NOMO-1 (cell line): ENCODE measurements around the gene TEP1.
A peak's percentile ranks its signal among the peaks of the same experiment; 100 is the strongest.
"Not testable (repeated sequence)": the region's sequence is repeated elsewhere in the genome, so short reads cannot be mapped to it uniquely, and the experiment has no call there.

Experiments used
- DNase-seq, 2 experiments: peaks; one replicate each; lab custom pipeline; 2025; ENCODE audit not compliant: unreplicated experiment in 2 of 2; lab: John Stamatoyannopoulos, UW

Gene TEP1

DNA sequence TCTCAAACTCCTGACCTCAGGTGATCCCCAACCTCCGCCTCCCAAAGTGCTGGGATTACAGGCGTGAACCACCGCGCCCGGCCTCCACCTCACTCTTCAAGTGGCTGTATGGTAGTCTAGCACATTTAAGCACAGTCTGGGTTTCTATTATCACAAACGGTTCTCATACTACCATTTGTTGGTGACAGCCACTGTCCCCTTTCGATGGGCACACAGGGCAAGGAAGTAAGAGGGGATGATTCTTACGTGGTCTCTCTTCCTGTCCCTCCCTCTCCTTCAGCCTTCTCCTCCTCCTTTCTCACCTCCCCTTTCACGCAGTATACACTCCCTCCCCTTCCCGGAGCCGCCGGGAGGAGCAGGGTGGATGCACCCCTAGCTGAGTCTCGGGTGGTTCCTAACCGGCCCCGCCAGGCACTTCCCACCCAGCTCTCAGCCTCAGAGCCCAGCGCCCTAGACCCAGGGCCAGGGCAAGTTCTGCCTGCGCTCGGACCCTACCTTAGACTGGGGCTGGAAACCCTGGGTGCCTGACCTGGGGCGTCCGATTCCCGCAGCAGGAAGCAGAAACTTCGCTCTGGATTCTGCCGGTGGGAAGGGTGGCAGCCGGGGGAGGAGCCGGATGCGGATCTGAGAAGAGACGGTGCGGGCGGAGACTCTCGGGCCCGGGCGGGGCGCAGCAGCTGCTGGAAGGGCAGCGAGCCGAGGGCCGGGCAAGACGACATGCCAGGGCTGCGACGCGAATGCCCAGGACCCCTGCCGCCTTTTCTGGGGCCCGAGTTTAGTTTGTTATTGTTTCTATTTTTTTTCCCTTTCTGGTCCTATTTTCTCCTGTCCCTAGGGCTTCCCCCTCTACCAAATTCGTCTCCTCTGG lies at the start of gene TEP1:
Gene TEP1 (minus strand): TSS at position 626 of the 868 bp plus-strand sequence. CDS start 5,062 bp downstream, outside the sequence.
- DNase-seq = peak; percentile 52 to 75

DNA sequence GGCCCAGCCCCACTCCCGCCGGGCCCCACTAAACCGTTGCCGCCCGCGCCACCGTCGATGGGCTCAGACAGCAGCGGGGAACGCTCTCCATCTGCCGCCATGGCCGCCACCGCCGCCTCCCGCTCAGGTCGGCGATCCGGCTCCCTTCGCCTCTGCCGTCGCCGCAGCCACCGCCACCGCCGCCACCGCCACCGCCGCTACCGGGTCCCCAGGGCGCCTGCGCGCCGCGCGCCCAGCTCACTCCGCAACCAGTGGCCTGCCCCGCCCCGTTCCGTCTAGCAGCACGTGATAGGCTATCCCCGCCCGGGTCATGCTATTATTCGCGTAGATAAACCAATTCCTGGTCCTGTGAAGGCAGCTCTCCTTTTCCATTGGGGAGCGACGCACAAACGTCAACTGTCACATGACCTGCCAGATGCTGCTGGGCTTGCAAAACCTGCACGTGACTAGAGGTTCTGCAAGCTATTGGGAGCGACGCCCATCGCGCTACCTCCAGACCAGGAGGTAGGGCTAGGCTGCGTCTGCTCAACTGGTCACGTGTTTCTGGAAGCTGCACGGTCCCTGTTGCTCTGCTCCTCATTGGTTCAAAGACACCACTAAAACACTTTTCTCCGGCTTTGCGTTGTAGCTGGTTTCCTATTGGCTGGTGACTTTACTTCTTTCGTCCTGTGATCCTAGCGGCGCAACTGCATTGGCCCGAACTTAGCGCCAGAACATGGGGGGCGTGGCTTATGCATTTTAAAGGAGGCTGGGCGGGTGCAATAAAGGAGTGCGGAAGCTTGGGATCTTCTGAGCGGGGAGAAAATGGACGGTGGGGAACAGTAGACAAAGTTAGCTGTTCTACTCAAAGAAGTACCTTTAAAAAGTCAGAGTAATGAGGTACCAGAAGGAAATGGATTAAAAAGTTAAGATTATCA lies 48.2 kb upstream of the TEP1 start, which contains the start of gene PIP4P1:
Gene PIP4P1 (minus strand): TSS at position 210 of the 917 bp plus-strand sequence. CDS start 109 bp downstream, at position 101.
- DNase-seq = peak; percentile 99 to 100

DNA sequence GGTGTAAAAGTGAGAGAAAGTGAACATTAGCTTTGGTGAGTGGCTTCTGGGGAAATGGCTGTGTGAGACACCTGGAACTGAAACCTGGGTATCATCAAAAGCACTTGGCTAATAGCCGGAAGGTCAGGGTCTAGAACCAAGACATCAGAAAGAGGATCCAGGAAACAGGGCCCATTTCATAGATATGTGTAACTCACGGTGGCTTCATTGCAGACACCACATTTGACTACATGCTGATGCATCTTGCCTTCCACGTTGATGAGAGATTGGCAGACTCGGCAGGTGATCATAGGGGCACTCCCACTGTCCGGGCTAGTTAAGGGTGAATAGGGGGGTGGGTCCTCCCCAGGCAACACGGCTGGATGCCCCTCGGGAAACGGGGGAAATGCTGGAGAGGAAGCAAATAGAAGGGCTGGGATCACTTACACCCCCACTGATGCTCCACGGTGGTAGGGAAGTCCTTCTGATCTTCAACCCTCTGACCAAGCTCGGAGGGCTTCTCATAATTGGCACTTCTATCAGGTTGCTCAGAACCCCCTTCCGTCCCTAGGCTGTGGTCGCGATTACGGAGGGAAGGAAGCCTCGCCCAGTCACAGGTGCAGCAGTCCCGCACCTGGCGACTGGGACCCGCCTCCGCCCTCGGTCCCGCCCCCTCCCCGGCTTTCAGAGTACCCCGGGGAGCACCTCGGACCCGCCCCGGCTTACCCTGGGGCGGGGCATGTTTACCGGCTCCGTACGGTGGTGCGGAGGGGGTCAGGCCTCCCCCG lies 47.3 kb upstream of the TEP1 start:
- DNase-seq = peak in 1 of 2 experiments; percentile 51

DNA sequence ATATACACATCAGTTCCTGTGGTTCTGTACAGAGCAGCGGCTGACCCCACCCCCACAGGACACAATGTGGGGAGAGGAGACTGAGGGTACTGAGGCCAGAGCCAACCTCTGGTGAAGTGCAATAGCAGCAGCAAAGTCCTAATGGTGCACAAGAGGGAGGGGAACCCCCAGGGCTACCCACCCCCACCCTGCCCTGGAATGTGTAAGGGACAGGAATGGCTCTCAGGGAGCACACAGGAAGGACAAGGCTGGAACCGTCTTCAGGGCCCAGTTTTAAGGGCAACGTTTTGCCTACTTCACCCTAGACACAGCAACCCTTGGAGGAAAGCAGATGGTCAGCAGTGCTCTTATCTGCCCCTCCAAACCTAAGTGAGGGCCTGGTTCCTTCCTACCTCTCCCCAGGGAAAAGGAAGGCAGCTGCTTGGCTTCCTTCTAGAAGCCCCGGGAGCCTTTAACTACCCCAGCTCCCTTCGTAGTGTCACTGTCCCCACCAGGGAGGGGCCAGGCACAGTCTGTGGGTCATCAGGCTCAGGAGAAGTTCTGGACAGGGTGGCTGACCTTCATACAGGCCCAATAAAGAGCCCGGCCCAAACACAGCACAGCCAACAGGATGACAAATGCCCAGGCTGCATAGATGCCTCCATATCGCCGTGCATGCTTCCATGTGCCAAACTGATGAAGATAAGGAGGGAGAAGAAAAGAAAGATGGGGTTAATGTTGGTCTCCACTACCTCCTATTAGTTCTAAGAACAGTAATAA lies 44.9 kb upstream of the TEP1 start:
- no peak for DNase-seq

DNA sequence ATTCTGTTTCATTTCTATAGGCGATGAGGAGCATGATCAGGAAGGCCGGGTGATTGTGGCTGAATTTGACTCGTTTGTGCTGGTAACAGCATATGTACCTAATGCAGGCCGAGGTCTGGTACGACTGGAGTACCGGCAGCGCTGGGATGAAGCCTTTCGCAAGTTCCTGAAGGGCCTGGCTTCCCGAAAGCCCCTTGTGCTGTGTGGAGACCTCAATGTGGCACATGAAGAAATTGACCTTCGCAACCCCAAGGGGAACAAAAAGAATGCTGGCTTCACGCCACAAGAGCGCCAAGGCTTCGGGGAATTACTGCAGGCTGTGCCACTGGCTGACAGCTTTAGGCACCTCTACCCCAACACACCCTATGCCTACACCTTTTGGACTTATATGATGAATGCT lies 43.7 kb upstream of the TEP1 start:
- no peak for DNase-seq

DNA sequence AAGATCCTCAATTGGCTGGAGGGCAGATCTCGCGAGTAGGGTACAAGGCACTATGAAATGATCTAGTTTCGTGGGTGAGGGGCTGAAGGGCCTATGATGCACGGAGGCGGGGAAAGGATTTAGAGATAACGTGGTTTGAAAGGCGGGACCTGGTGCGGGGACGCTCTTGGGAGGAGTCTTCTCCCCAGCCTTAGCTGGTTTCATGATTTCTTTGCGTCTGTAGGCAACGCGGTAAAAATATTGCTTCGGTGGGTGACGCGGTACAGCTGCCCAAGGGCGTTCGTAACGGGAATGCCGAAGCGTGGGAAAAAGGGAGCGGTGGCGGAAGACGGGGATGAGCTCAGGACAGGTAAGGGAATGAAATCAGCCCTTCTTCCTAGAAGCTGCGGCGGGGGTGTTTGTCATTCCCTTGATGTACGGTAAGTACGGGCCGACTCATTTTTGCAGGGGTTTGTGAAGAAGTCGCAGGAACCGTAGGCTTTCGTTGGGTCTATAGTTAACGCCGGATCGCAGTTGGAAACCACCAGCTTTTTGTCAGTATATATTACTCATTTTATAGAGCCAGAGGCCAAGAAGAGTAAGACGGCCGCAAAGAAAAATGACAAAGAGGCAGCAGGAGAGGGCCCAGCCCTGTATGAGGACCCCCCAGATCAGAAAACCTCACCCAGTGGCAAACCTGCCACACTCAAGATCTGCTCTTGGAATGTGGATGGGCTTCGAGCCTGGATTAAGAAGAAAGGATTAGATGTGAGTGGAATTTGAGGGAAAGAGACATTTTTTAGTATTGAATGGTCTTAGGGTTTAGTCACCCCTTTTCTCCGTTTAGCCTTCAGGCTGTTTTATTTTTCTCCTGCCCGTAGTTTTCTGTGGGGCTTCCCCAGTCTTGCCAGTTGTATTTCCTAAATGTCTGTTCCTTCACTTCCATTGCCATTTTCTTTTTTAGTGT lies 42.3 kb upstream of the TEP1 start:
- DNase-seq = peak; percentile 88

DNA sequence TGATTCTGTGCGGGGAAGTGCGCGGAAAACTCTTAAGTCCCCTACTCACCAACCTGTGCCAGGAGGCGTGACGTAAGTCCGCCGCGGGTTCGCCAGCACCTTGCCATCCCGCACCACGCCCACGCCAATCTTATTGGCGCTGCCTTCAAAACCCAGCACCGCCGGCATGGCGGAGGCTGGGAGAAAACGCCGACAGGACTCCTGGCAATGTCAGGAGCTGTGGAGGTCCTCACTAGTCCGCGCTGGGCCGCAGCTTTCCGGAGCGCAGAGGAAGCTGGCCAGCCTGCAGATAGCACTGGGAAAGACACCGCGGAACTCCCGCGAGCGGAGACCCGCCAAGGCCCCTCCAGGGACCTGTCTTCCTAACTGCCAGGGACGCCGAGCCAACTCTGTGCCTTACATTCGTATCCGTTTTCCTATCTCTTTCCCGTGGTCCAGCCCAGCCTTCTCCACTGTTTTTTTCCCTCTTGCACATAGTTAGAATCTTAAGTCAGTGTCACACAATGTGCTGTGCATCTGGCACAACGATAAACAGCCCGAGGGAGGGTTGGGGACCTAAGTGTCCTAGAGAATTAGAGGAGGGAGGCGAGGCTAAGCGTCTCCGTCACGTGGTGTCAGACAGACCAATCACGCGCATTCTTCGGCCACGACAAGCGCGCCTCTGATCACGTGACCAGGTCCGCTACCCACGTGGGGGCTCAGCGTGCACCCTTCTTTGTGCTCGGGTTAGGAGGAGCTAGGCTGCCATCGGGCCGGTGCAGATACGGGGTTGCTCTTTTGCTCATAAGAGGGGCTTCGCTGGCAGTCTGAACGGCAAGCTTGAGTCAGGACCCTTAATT lies 41.4 kb upstream of the TEP1 start, which contains the start of the genes APEX1 and OSGEP:
Gene APEX1 (plus strand): TSS at position 711 of the 839 bp plus-strand sequence. CDS start 420 bp downstream, outside the sequence.
Gene OSGEP (minus strand): TSS at position 297 of the 839 bp plus-strand sequence. CDS start 129 bp downstream, at position 168.
- DNase-seq = peak; percentile 98 to 99

DNA sequence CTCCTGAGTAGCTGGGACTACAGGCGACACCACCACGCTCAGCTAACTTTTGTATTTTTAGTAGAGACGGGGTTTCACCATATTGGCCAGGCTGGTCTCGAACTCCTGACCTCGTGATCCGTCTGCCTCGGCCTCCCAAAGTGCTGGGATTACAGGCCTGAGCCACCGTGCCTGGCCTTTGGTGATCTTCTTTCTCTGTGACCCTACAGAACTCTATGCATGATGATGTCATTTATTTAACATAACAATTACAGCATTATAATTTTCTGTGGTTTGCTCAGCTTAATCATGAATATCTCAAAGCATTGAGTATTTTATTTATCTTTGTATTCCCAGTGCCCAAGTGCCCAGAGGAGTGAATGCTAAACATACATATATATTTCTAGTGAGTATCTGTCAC lies 39.5 kb upstream of the TEP1 start:
- DNase-seq = not testable (repeated sequence)

DNA sequence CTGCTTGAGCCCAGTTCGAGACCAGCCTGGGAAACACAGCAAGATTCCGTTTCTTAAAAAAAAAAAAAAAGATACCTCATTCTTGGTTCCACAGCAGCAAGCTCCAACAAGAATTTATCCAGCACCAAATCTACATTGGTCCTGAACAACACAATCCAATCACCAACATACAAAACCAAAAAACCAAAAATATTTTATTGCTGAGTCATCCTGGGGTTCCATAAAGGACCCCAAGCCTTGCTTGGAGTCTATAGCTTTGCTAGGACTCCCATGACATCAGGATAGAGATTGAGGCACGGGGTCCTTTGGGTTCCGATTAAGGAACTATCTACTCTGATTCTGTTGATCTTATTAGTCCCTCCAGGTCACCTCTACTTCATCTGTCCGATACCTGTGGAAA lies 33.6 kb upstream of the TEP1 start:
- no peak for DNase-seq

DNA sequence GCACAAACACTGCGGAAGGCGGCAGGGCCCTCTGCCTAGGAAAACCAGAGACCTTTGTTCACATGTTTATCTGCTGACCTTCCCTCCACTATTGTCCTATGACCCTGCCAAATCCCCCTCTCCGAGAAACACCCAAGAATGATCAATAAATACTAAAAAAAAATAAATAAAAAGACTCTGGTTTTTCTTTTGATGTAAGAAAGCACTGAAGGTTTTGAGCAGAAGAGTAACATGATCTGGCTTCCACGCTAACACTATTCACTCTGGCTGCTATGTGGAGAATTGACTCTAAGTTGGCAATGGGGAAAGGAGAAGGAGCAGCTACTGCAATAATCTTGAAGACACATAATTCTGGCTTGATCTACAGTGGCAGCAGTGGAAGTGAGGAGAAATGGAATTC lies 30.3 kb upstream of the TEP1 start:
- DNase-seq = not testable (repeated sequence)

DNA sequence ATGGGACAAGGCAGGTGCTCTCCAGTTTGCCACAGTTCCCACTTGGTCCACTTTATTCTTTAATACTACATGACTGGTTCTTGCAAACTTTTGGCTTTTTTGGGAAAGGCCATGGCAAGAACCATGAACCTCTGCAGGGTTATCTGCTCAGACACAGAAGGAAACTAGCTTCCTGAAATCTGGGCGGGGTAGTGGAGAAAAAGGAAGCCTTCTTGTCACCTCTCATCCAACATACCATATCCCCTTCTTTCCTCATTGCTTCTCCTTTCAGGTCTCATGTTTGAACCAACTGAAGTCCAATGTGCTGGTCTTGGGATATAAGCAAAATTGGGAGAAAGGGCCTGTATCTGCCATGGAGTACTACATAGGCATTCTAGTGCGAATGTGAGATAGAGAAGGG lies 28.2 kb upstream of the TEP1 start:
- DNase-seq = no peak

DNA sequence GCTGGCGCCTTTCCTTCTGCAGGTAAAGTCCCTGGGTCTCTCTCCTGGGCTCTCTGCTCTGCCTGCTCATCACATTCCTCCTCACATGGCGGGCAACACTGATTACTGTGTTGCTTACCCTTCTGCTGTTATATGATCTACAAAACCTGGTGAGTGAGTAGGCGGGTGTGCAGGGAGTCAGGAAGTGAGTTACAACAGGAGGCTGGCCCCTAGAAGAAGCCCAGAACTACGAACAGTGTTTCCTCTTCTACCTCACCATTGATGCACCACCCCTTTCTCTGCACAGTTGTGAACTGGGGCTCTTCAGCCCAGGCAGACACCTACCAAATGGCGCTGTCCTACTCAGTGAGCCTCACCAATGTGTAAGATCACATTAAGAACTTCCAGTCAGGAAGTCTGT lies 27.6 kb upstream of the TEP1 start:
- peak; percentile 41 to 52 for DNase-seq

DNA sequence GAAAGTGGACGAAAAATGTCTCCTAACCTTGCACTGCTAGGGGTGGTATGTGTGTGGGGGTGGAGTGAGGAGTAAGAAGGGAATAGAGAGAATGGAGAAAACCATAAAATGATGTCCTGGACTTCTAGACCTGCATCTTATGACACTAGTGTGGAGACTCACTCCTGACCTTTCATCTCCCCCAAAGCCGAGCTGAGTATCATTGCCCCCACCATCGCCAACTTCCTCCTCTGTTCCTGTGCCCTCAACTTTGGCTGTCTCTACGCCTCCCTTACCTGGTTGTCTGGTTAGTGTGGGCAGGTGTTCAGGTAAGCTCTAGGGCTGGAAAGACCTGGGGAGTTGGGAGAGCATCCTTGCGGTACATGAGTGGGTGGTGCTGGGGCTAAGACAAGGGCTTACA lies 27.2 kb upstream of the TEP1 start:
- no peak for DNase-seq

DNA sequence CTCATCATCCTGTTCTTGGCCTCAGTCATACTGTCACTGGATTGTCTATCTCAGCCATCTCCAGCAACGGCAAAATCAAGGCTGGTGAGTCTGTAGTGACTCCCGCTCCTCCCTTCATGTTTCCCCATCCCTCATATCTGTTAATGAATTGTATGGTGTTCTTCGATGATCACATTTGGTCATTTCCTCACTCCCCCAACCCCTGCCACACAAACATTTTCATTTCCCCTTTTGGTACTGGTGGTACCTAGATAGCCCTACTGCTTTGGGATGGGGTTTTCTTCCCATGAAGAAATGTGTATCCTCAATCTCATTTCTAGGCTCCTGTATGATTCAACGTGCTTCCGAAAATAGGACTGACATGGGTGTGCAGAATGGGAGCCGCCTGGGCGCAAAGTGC lies 25.4 kb upstream of the TEP1 start:
- peak; percentile 55 to 59 for DNase-seq

DNA sequence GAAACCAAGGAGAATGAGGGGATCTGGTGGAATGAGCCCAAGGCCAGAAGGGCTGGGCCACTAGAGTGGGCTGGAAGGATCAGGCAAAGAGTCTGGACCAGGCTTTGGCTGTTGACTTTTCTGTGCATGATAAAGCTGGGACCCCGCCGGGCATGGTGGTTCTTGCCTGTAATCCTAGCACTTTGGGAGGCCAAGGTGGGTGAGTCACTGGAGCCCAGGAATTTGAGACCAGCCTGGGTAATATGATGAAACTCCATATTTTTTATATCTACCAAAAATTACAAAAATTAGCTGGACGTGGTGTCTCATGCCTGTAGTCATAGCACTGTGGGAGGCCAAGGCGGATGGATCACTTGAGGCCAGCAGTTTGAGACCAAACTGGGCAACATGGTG lies 23.1 kb upstream of the TEP1 start:
- no peak for DNase-seq

DNA sequence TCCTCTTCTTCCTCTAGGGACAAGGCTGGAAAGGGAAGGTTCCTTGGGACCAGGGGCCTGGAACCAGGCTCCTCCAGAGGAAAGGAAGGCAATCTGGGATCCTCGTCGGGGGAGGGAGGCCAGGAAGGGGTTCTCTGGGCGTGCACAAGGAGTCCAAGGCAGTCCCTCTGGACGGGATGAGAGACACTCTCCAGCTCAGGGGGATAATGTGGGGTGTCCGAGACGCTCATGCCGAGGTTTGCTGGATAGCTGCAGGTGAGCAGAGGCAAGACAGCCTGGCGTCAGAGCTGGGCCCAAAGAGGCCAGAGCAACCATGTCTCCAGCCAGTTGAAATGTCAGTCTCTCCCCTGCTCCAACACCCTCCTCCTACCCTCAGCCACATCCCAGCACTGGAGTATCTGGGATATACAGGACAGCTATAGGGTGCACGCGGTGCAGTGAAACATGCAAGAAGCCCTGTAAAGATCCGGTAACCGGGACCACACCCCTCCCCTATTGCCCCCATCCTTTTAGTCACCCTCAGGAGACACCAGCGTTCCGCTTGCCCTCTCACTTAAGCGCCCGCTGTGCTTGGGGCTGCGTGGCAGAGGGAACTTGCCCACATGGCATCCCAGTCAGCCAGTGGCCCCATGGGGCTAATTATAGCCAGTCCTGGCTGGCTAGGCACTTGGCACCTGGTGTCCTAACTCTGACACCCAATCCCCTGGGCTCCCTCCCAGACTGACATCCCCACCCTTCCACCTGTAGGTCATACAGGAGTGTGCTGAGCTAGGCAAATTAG lies 22.5 kb upstream of the TEP1 start, which contains the start of gene KLHL33:
Gene KLHL33 (minus strand): TSS at position 585 of the 781 bp plus-strand sequence. CDS start 355 bp downstream, at position 230.
- no peak for DNase-seq
